Hepatocyte (in vitro differentiated cells): ENCODE results near the gene MBOAT2. TPM values are rescaled to one million over a fixed set of nuclear protein-coding genes. Genes with fewer than 3 reads are reported as not detected.
A peak's percentile ranks its signal among the peaks of the same experiment; 100 is the strongest.

Source experiments
- DNase-seq: peaks from one replicate; pipeline ENCODE4 v3.0.0-alpha.2; 2016; ENCODE audit warnings: low spot score
- H2AFZ ChIP-seq: fragments of 200-600 bp; sonication (generic); 2 replicates; pipeline ENCODE4 v1.6.0; 2016; ENCODE audit warnings: antibody characterized with exemption, mild to moderate bottlenecking
- H3K27ac ChIP-seq: fragments of 200-600 bp; sonication (generic); 2 replicates; pipeline ENCODE4 v1.5.1; 2016; ENCODE audit warnings: mild to moderate bottlenecking
- H3K27me3 ChIP-seq: fragments of 200-600 bp; sonication (generic); 2 replicates; pipeline ENCODE4 v1.6.1; 2016
- H3K36me3 ChIP-seq: fragments of 200-600 bp; sonication (generic); replicated peaks from 2 replicates; pipeline ENCODE4 v1.5.1; 2016; ENCODE audit warnings: low read depth; ENCODE audit not compliant: insufficient read depth
- H3K4me1 ChIP-seq: fragments of 200-600 bp; sonication (generic); 2 replicates; pipeline ENCODE4 v1.5.1; 2016; ENCODE audit warnings: mild to moderate bottlenecking, moderate library complexity; ENCODE audit not compliant: insufficient read depth
- H3K4me2 ChIP-seq: fragments of 200-600 bp; sonication (generic); 2 replicates; pipeline ENCODE4 v1.6.0; 2016
- H3K4me3 ChIP-seq: fragments of 200-600 bp; sonication (generic); 2 replicates; pipeline ENCODE4 v1.5.1; 2016; ENCODE audit warnings: mild to moderate bottlenecking
- H3K79me2 ChIP-seq: fragments of 200-600 bp; sonication (generic); 2 replicates; pipeline ENCODE4 v1.6.0; 2017; ENCODE audit warnings: mild to moderate bottlenecking
- H3K9me2 ChIP-seq: fragments of 200-600 bp; sonication (generic); replicated peaks from 2 replicates; pipeline ENCODE4 v1.6.0; 2017; ENCODE audit warnings: mild to moderate bottlenecking; ENCODE audit not compliant: insufficient read depth
- H3K9me3 ChIP-seq: fragments of 200-600 bp; sonication (generic); 2 replicates; pipeline ENCODE4 v1.5.1; 2016; ENCODE audit warnings: low read depth, mild to moderate bottlenecking
- H4K20me1 ChIP-seq: fragments of 200-600 bp; sonication (generic); 2 replicates; pipeline ENCODE4 v1.6.0; 2016; ENCODE audit warnings: mild to moderate bottlenecking; ENCODE audit not compliant: insufficient read depth, poor library complexity, severe bottlenecking
- CTCF ChIP-seq: fragments of 200-600 bp; sonication (generic); IDR thresholded peaks from 2 replicates; pipeline ENCODE4 v1.5.1; 2016; ENCODE audit warnings: antibody characterized with exemption, mild to moderate bottlenecking; ENCODE audit not compliant: poor library complexity
- EZH2 ChIP-seq: fragments of 200-600 bp; sonication (generic); IDR thresholded peaks from 2 replicates; pipeline ENCODE4 v1.6.1; 2016; ENCODE audit warnings: antibody characterized with exemption, mild to moderate bottlenecking, borderline replicate concordance
- EZH2phosphoT487 ChIP-seq: fragments of 200-600 bp; sonication (generic); IDR thresholded peaks from one replicate; pipeline ENCODE4 v1.6.1; 2018; ENCODE audit warnings: antibody characterized with exemption, mild to moderate bottlenecking, low read depth, moderate library complexity; ENCODE audit not compliant: unreplicated experiment, severe bottlenecking
- WGBS: methylation state at CpG from one replicate; pipeline ENCODE4 v1.1.6; 2016; ENCODE audit warnings: low lambda C conversion rate; ENCODE audit errors: missing lambda C conversion rate; 5-methylcytosine and 5-hydroxymethylcytosine counted together
- polyA plus RNA-seq: library from polyadenylated mRNA; unstranded; fragments of >200 nt; fragmentation: Nextera tagmentation; extraction: Ambion mirVana; gene quantifications from 2 replicates; pipeline ENCODE4 v1.2.1, GENCODE V29; 2016
- total RNA-seq: library from RNA; depleted of rRNA; stranded (reverse); fragments of >200 nt; gene quantifications from 2 replicates; pipeline ENCODE4 v1.2.3, GENCODE V29; 2014

Gene MBOAT2
- total and polyA plus RNA-seq, 2 experiments from 2014 or later = 22.8 to 35.2 TPM

- no peak overlapping the region for H3K4me2 ChIP-seq
- WGBS = 66% methylated on average over 5 of the region's 5 CpGs
- no peak for DNase-seq
- no peaks in the 10 kb centered on the region for H3K27me3 ChIP-seq
- H2AFZ ChIP-seq = no peak overlapping the region
- H3K27ac ChIP-seq = no peak overlapping the region
- TF ChIP-seq EZH2 = no peak
- TF ChIP-seq CTCF = peak; percentile 15
- H4K20me1 ChIP-seq = no peaks in the 10 kb centered on the region
- H3K4me3 ChIP-seq = no peak overlapping the region
- no peaks in the 10 kb centered on the region for H3K36me3 ChIP-seq
- no peaks in the 10 kb centered on the region for H3K79me2 ChIP-seq
- peaks cover 4% of the 10 kb centered on the region for H3K4me1 ChIP-seq
- H3K9me3 ChIP-seq = no peaks in the 10 kb centered on the region
- H3K9me2 ChIP-seq = no peaks in the 10 kb centered on the region
Measured at GRCh38 chr2:8882094-8882493, 121.4 kb downstream of the MBOAT2 start.

GRCh38 chr2:8877894-8878293 lies 125.6 kb downstream of the MBOAT2 start:
- Histone ChIP-seq H4K20me1 (no peaks in the 10 kb centered on the region), H2AFZ (no peak overlapping the region), H3K27me3 (no peaks in the 10 kb centered on the region), H3K4me3 (no peak overlapping the region), H3K4me2 (no peak overlapping the region), H3K36me3 (no peaks in the 10 kb centered on the region), H3K9me2 (no peaks in the 10 kb centered on the region), H3K79me2 (no peaks in the 10 kb centered on the region), H3K27ac (no peak overlapping the region), H3K4me1 (no peaks in the 10 kb centered on the region), H3K9me3 (no peaks in the 10 kb centered on the region)
- no peak for TF ChIP-seq CTCF
- no peak for TF ChIP-seq EZH2phosphoT487
- TF ChIP-seq EZH2 = no peak
- no peak for DNase-seq
- 98% methylated on average over 4 of the region's 4 CpGs for WGBS

GRCh38 chr2:8877332-8877731 lies 126.2 kb downstream of the MBOAT2 start:
- Histone ChIP-seq H3K4me3 (no peak overlapping the region), H3K27ac (no peak overlapping the region), H3K4me2 (no peak overlapping the region), H3K9me3 (no peaks in the 10 kb centered on the region), H3K27me3 (no peaks in the 10 kb centered on the region), H3K36me3 (no peaks in the 10 kb centered on the region), H2AFZ (no peak overlapping the region), H3K79me2 (no peaks in the 10 kb centered on the region), H3K4me1 (no peaks in the 10 kb centered on the region), H3K9me2 (no peaks in the 10 kb centered on the region), H4K20me1 (no peaks in the 10 kb centered on the region)
- 73% methylated on average over 4 of the region's 4 CpGs for WGBS
- DNase-seq = no peak
- TF ChIP-seq EZH2phosphoT487 = no peak
- TF ChIP-seq CTCF = no peak
- TF ChIP-seq EZH2 = no peak

- Histone ChIP-seq H3K79me2 (no peaks in the 10 kb centered on the region), H3K4me2 (no peak overlapping the region), H3K9me2 (no peaks in the 10 kb centered on the region), H3K27ac (peak overlapping the region; percentile 41), H3K27me3 (no peaks in the 10 kb centered on the region), H3K36me3 (no peaks in the 10 kb centered on the region), H3K4me1 (no peaks in the 10 kb centered on the region), H3K4me3 (no peak overlapping the region), H4K20me1 (no peaks in the 10 kb centered on the region), H2AFZ (no peak overlapping the region), H3K9me3 (no peaks in the 10 kb centered on the region)
- TF ChIP-seq EZH2phosphoT487 = no peak
- no peak for TF ChIP-seq EZH2
- no peak for TF ChIP-seq CTCF
- DNase-seq = no peak
Measured at GRCh38 chr2:8876628-8877027, 126.9 kb downstream of the MBOAT2 start.
